ENCODE data around the gene LZTR1.
"Not testable (repeated sequence)": the region's sequence is repeated elsewhere in the genome, so short reads cannot be mapped to it uniquely, and the experiment has no call there.

DNA sequence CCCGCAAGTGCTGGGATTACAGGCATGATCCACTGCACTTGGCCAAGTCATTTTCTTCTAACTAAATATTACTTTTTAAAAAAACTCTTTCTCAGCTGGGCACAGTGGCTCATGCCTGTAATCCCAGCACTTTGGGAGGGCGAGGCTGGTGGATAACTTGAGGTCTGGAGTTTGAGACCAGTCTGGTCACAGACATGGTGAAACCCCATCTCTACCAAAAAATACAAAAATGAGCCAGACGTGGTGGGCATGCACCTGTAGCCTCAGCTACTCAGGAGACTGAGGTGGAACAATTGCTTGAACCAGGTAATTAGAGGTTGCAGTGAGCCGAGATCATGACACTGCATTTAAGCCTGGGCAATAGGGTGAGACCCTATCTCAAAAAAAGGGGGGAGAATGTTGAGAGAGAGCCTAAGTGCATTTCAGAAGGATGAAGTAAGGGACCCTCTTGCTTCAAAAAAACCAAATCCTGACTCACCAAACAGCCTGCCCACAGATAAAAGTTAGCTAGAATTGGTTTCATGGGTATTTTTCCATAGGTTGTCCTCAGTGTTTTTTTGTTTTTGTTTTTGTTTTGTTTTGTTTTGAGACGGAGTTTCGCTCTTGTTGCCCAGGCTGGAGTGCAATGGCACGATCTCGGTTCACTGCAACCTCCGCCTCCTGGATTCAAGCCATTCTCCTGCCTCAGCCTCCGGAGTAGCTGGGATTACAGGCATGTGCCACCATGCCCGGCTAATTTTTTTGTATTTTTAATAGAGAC, 46.1 kb upstream of the LZTR1 start:
- not testable (repeated sequence) for TF ChIP-seq HOXA7 (CRISPR knock-in tag; IDR thresholded peaks at IDR 0.05); POLR2A (IDR thresholded peaks at IDR 0.05; ENCODE audit: low read length); MYC (IDR thresholded peaks at IDR 0.05; ENCODE audit: borderline replicate concordance, low read length); CHD4 (IDR thresholded peaks at IDR 0.05; ENCODE audit: borderline replicate concordance)
- TF ChIP-seq, protein P1, sequence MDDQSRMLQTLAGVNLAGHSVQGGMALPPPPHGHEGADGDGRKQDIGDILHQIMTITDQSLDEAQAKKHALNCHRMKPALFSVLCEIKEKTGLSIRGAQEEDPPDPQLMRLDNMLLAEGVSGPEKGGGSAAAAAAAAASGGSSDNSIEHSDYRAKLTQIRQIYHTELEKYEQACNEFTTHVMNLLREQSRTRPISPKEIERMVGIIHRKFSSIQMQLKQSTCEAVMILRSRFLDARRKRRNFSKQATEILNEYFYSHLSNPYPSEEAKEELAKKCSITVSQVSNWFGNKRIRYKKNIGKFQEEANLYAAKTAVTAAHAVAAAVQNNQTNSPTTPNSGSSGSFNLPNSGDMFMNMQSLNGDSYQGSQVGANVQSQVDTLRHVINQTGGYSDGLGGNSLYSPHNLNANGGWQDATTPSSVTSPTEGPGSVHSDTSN (IDR thresholded peaks at IDR 0.05), result not testable (repeated sequence)
- TF ChIP-seq, protein P2, sequence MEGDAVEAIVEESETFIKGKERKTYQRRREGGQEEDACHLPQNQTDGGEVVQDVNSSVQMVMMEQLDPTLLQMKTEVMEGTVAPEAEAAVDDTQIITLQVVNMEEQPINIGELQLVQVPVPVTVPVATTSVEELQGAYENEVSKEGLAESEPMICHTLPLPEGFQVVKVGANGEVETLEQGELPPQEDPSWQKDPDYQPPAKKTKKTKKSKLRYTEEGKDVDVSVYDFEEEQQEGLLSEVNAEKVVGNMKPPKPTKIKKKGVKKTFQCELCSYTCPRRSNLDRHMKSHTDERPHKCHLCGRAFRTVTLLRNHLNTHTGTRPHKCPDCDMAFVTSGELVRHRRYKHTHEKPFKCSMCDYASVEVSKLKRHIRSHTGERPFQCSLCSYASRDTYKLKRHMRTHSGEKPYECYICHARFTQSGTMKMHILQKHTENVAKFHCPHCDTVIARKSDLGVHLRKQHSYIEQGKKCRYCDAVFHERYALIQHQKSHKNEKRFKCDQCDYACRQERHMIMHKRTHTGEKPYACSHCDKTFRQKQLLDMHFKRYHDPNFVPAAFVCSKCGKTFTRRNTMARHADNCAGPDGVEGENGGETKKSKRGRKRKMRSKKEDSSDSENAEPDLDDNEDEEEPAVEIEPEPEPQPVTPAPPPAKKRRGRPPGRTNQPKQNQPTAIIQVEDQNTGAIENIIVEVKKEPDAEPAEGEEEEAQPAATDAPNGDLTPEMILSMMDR (IDR thresholded peaks at IDR 0.05), result not testable (repeated sequence)
- TF ChIP-seq, protein P3, sequence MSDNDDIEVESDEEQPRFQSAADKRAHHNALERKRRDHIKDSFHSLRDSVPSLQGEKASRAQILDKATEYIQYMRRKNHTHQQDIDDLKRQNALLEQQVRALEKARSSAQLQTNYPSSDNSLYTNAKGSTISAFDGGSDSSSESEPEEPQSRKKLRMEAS (IDR thresholded peaks at IDR 0.05), result not testable (repeated sequence)

Measured in A549 (cell line).